NCI-H2081 (cell line): ENCODE data around the gene DENND6B.
"Not testable (repeated sequence)": the region's sequence is repeated elsewhere in the genome, so short reads cannot be mapped to it uniquely, and the experiment has no call there.

Experiments
- DNase-seq, 2 experiments: peaks; one replicate each; lab custom pipeline; 2025; lab: John Stamatoyannopoulos, UW

The DENND6B gene

GRCh38 chr22:50339945-50340879 lies 13.4 kb upstream of the DENND6B start:
- no peak for DNase-seq

- DNase-seq, result no peak
Observed at GRCh38 chr22:50338860-50339462, 12.1 kb upstream of the DENND6B start.

GRCh38 chr22:50338042-50338573 lies 11.3 kb upstream of the DENND6B start:
- DNase-seq, result no peak

GRCh38 chr22:50337262-50338041 lies 10.6 kb upstream of the DENND6B start:
- no peak for DNase-seq

- DNase-seq, result not testable (repeated sequence)
Observed at GRCh38 chr22:50334433-50334832, 7.6 kb upstream of the DENND6B start.

- DNase-seq, result no peak
Observed at GRCh38 chr22:50329236-50329635, 2.4 kb upstream of the DENND6B start.

- DNase-seq, result no peak
Observed at GRCh38 chr22:50327711-50328019, 853 bp upstream of the DENND6B start.

GRCh38 chr22:50326225-50326955 lies 422 bp downstream of the DENND6B start:
- no peak for DNase-seq

GRCh38 chr22:50325444-50326224 lies 1.2 kb downstream of the DENND6B start:
- DNase-seq, result no peak

- DNase-seq, result no peak
Observed at GRCh38 chr22:50323900-50324299, 2.9 kb downstream of the DENND6B start.

- DNase-seq, result not testable (repeated sequence)
Observed at GRCh38 chr22:50322382-50323104, 4.3 kb downstream of the DENND6B start.

- no peak for DNase-seq
Observed at GRCh38 chr22:50320671-50321325, 6.0 kb downstream of the DENND6B start.

GRCh38 chr22:50320116-50320515 lies 6.7 kb downstream of the DENND6B start:
- no peak for DNase-seq

- DNase-seq, result no peak
Observed at GRCh38 chr22:50319503-50319951, 7.3 kb downstream of the DENND6B start.

GRCh38 chr22:50318698-50319411 lies 8.0 kb downstream of the DENND6B start:
- no peak for DNase-seq

- DNase-seq, result no peak
Observed at GRCh38 chr22:50318356-50318697, 8.5 kb downstream of the DENND6B start.

- DNase-seq, result no peak
Observed at GRCh38 chr22:50317674-50318073, 9.1 kb downstream of the DENND6B start.

- DNase-seq, result no peak
Observed at GRCh38 chr22:50317178-50317577, 9.6 kb downstream of the DENND6B start.
